GM12878 (cell line): ENCODE measurements around the gene HNRNPDL.

Experiments used
- BCL11A ChIP-seq: IDR thresholded peaks from 2 replicates; pipeline ENCODE4 v1.6.1; 2011; ENCODE audit warnings: low read depth, low read length
- CHD2 ChIP-seq: IDR thresholded peaks from 2 replicates; pipeline ENCODE4 v1.6.1; 2011; ENCODE audit warnings: low read depth, low read length, improper control_type of control experiment, borderline replicate concordance
- CTCF ChIP-seq, 3 experiments: IDR thresholded peaks in 2 of 3; conservative IDR thresholded peaks in 1 of 3; 2 replicates each; pipeline ENCODE4 v1.5.1; 2011; ENCODE audit warnings: low read depth in 3 of 3, low read length in 3 of 3, mild to moderate bottlenecking in 3 of 3, control low read depth in 2 of 3, moderate library complexity in 2 of 3, inconsistent platforms in 1 of 3, mixed read lengths in 1 of 3; ENCODE audit not compliant: control insufficient read depth in 2 of 3, insufficient read depth in 1 of 3; ENCODE audit errors: extremely low read depth in 1 of 3
- NFIC ChIP-seq: IDR thresholded peaks from 2 replicates; pipeline ENCODE4 v1.6.1; 2012; ENCODE audit warnings: low read depth, mild to moderate bottlenecking, inconsistent platforms, low read length, moderate library complexity
- POLR2A ChIP-seq: IDR thresholded peaks from 2 replicates; pipeline ENCODE4 v1.6.1; 2011; ENCODE audit warnings: low read depth, mild to moderate bottlenecking, low read length
- PRDM15 ChIP-seq: fragments of 450-650 bp; formaldehyde crosslinking; IDR thresholded peaks from 2 replicates; pipeline ENCODE4 v1.4.0; 2020; ENCODE audit warnings: mild to moderate bottlenecking, moderate library complexity
- REST ChIP-seq: IDR thresholded peaks from 2 replicates; pipeline ENCODE4 v1.6.1; 2012; ENCODE audit warnings: mild to moderate bottlenecking, low read depth, low read length
- SMAD5 ChIP-seq: IDR thresholded peaks from 2 replicates; pipeline ENCODE4 v1.6.1; 2016; ENCODE audit warnings: antibody characterized with exemption, low read depth
- USF2 ChIP-seq: IDR thresholded peaks from 2 replicates; pipeline ENCODE4 v1.6.1; 2011; ENCODE audit warnings: low read depth, low read length, improper control_type of control experiment, borderline replicate concordance

- TF ChIP-seq POLR2A, result no peak
- no peak for TF ChIP-seq CTCF (IDR thresholded peaks at IDR 0.05 in 2 of 3, conservative IDR thresholded peaks at IDR 0.05 in 1 of 3; ENCODE audit: control insufficient read depth in 2 of 3, extremely low read depth in 1 of 3, insufficient read depth in 1 of 3, low read depth in 3 of 3, low read length in 3 of 3)
- no peak for TF ChIP-seq BCL11A
- TF ChIP-seq PRDM15 (CRISPR knock-in tag), result no peak
- no peak for TF ChIP-seq REST
- TF ChIP-seq USF2, result no peak
- TF ChIP-seq NFIC, result no peak
- TF ChIP-seq CHD2, result no peak
- TF ChIP-seq SMAD5, result no peak
These were observed 4.7 kb upstream of the HNRNPDL start for GRCh38 chr4:82434949-82435348.
